GM03348 (cell line): ENCODE results near the gene ACVR1.

Source experiments
- DNase-seq: peaks from one replicate; pipeline ENCODE4 v3.0.0; 2012; ENCODE audit warnings: low spot score

ACVR1 gene

DNA sequence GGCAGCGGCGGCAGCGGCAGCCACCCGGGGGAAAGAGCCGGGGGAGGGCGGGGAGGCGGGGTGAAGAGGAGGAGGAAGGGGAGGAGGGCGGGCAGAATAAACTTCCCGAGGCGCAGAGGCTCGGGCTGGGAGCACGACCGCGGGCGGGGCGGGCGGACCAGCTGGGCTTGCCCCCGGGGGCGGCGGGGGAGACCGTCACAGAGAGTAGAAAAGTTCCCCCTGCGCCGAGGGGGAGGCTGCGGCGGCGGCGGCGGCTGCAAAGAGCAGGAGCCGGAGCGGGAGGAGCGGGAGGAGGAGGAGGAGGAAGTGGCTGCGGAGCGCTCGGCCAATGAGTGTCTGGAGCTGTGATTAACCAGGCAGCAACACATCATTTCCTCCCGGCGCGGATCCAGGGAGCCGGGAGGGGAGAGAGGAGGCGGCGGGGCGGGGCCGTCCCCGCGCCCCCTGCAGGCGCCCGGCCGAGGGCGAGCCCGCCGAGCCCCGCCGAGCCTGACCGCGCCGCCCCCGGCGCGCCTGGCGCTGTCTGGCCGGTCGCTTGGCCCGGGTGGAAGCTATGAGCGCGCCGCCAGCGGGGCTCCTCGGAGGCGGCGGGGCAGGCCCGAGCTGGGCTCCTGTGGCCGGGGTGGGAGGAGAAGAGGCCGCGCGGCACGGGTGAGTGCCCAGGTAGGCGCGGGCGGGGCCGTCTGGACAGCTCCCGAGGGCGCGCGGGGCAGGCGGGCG, at the start of gene ACVR1:
Gene ACVR1, minus strand, starts transcription at position 265 of the 720 bp plus-strand sequence. CDS start 76,837 bp downstream, outside the sequence.
- peak; percentile 97 for DNase-seq

DNA sequence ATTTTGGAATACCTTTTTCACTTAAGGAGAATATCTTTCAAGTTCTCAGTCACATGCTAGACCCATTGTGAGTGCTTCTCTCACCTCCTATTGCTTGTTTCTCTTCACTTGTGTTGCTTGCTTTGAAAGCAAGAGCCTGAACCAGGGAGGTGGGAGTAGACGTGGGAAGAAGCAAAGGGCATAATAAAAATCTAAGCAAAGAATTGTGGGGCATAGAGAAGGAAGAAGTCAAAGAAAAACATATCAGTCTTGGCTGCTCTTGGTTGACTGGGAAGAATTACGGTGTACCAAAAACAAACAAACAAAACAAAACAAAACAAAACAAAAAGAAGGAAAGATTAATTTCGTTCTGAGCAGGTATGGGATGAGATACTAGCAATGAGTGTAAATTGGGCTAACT, 48.9 kb upstream of the ACVR1 start:
- DNase-seq: no peak

DNA sequence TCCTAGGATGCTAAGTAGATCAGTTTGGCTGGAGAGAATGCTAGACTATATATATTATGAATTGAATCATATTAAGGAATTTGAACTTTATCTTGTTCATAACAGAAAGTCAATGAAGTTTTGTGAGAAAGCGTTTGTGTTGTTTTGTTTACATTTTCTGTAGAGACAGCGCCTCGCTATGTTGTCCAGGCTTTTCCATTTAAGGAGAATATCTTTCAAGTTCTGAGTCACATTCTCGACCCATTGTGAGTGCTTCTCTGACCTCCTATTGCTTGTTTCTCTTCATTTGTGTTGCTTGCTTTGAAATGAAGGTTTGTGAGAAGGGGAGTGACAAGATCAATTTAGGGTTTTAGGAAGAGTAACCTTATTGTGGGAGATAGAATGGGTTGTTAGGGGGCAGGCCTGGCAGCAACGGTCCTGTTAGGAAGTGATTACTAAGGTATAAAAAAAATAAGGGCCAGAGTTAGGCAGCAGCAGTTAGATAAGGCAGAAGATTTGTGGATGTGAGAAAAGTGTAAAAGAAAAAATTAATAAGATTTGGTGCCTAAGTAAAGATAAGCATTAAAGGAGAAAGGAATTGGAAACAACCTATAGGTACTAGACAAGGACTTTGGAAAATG, 47.6 kb upstream of the ACVR1 start:
- DNase-seq: no peak

DNA sequence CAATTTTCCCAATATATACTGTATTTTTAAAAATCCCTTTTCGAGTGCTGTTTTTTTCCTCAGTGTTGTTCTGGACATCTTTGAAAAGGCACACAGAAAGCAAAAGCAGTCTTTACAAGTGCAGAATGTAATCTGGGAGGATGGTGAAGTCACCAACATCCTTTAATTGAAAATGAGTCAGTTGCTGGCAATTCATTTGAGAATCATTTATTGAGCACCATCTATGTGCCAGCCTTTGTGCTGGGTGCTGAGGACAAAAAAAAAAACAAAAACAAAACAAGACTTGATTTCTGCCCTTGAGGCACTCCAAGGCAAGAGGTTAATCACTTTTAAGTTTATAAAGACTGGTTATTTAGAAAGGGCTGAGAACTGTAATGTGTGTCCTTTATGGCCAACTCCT, 46.7 kb upstream of the ACVR1 start:
- DNase-seq: no peak

DNA sequence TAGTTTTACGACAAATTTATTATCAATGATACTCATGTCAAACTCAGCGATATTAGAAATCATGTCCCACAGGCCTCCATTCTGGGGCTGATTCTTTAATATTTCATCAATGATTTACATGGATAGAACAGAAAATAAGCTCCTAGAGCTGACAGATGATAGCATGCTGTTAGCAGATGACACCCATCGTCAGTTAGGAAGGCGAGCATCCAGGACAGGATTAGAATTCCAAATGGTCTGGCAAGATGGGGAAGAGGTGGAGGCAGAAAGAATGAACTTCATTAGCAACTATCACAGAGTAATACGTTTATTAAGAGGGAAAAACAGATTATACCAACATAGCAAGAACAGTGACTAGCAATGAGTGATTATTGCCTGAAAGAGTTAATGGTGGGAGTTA, 46.2 kb upstream of the ACVR1 start:
- no peak for DNase-seq

DNA sequence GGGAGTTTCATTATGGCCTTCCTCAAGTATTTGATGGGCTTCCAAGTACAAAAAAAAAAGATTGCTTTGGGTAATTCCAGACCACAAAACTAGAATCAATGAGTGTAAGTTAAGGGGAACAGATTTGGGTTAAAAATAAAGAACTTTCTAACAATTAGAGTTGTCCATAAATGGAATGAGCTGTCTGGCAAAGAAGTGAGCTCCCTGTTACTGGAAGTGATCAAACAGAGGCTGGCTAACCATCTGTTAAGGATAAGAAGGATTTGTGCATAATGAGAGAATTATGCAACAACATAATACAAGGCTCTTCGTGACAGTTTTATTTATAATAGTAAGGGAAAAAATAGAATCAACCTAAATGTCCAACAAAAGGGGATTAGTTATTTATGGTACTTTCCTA, 44.6 kb upstream of the ACVR1 start:
- no peak for DNase-seq

DNA sequence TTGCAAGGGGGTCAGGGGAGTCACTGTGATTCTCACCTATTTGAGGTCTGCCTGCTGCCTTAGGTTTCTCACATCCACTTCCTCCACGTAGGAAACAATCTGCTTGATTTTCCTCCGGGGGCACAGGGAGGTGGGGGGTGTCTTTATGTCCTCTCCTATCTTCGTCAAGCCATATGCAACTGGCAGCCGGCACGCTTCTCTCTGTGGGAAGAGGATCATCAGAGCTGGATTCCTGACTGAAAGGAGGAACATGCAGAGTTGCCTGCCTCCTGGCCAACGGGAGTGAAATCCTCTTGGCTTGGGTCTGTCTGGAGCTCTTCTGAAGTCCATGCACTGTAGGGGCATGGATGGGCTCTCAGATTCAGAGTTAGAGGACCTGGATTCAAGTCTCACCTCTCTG, 43.1 kb upstream of the ACVR1 start:
- no peak for DNase-seq

DNA sequence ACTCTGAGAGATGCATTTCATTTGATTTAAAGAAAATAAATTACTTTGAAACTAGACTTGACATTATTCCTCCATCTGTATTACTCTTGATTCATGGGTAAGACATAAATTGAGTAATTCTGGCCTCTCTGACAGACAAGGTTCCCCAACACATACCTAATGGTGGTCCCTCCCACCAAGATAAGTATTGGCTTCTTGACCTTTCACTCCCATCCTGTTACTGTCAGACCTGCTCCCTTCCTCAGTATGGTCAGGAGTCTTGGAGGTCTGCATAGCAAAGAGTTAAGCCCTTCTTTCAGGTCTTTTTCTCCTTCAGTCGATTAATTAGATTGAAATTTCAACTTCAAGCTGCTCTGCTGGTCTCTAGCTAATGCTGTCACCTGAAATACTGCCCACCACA, 42.2 kb upstream of the ACVR1 start:
- DNase-seq: no peak

DNA sequence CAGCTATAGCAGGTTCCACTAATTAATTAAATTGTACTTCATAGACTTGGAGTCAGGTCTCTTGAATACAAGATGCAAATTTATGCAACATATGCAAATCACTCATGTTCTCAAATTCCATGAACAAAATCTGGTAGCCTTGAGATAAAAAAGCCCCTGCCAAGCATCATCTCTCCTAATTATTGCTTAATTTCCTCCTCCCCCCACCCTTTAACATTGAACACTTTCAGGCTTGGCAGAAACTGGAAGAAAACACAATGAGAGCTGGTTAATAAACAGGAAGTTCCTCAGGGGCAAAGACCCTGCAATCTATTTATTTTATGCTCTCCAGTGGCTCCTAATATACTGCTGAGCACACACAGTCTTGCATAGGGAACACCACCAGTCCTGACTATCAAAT, 35.6 kb upstream of the ACVR1 start:
- DNase-seq: no peak

DNA sequence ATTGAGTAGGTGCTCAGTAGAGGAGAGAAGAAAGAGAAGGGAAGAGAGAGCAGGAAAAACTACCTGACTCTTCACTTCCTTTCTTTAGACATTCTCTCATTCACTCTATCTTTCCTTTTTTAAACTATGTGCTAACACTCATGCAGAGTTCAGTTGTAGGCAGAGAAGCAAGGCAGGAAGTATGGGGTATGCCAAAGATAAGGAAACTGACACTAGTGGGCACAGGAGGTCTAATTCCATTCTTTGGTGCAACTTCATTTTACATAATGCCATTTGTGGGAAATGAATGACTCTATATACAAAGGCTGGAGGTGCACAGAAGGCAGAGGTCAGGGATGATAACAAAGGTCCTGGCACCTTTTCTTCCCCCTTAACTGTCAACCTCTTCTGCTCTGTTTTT, 35.1 kb upstream of the ACVR1 start:
- DNase-seq: no peak

DNA sequence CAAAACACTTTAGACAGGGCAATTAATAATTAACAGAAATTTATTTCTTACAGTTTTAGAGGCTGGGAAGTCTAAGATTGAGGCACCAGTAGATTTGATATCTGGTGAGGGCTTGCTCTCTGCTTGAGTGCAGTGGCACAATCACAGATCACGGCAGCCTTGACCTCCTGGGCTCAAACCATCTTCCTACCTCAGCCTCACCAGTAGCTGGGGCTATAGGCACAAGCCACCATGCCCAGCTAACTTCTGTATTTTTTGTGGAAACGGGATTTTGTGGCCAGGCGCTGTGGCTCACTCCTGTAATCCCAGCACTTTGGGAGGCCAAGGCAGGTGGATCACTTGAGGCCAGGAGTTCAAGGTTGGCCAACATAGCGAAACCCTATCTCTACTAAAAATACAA, 29.0 kb upstream of the ACVR1 start:
- no peak for DNase-seq

DNA sequence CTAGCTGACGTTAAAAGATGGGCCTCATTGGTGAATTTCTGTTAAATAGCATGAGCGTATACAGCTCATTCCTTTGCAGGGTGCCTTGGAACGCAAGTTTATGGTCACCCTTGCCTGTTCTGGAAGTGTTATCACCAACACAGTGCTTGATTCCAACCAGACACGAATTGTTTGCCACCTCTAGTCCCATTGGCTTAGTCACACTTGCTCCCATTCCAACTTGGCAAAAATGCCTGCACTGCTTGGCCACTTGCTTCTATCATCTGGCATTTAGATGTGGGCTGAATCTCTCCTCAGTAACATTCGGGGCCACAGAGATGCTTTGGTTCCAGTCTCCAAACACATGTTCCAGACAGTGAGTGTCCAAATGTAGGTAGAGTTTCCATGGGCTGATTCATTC, 27.5 kb upstream of the ACVR1 start:
- peak; percentile 20 for DNase-seq

DNA sequence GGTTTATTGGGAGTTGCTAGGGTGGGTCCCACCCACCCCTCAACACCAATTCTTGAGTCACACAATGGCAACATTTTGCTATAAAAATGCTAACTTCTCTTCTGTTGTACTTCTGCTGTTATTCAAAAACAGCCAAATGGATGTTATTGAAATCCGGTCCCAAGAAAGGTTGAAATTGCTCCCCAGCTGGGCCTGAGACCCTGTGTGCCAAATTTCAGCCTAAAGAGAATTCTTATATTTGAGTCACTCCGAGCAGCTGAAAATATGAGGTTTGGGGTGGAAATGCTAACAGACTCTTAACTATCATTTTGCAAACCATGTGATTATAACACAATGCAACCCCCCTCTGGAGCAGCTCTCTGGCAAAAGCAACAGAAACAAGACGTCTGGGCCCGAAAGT, 27.0 kb upstream of the ACVR1 start:
- peak; percentile 11 for DNase-seq

DNA sequence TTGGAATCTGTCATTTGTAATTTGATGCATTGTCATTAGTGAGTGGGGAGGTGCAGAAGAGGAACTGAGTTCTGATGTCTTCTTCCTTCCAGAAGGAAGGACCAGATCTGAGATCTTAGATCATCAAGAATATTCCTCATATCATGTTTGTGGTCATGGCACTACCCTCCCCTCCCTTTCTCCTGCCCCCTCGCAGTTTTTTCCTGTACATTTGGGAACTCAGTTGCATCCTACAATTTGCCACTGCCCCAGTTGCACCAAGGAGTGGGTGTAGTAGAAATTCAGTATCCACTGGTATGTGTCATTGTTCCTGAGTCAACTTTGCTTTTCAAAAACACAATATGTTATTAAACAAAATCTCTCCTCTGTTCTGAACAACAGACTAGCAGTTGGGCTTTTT, 26.6 kb upstream of the ACVR1 start:
- peak; percentile 12 for DNase-seq

DNA sequence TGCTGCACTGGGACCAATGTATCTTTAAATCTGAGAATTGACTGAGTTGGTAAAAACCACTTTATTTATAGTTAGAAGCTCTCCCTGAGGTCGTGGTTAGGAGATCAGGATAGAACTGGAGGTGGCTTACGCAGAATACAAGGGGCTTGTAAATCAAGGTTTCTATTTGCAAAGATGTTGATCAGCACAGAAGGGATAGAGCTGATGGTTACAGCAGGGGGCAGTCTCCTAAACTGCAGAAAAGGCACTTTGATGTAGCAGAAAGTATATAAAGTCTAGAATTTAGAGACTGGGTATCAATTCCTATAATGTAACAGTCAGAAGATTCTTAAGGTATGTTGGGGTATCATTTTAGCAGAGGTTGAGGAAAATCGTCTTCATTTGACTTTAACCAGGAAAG, 25.2 kb upstream of the ACVR1 start:
- no peak for DNase-seq

DNA sequence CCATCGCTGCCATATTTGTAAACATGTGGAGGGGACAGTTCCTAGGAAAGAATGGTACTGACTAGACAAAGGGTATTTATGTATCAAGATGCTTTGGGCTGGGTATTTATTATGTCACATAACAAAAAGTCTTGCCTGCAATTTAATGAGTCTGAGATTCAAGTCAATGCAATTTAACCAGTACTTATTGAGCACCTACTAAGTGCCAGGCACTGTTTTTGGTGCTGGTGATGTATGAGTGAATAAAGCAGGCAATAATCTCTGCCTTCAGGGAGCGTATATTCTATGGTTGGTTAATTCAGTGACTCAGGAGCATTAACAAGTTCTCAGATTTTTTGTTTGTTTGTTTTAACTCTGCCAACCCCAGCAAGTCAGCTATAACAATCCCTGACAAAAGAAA, 24.6 kb upstream of the ACVR1 start:
- DNase-seq: no peak

DNA sequence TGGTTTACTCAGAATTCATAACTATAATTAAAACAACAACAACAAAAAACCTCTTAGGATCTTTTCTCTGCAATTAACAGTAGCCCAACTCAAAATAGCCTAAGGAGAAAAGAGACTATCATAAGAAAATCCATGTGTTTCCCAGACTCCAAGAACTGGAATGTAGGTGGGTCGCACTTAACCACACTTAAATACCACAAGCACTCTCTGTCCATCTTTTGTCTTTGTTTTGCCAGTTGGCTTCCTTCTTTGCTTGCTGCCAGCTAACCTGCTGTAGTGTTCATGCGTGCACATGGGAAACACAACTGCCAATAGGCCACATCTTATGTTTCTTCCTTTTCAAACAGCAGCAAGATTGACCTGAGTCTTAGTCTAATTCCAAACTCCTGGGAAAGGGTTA, 24.1 kb upstream of the ACVR1 start:
- no peak for DNase-seq

DNA sequence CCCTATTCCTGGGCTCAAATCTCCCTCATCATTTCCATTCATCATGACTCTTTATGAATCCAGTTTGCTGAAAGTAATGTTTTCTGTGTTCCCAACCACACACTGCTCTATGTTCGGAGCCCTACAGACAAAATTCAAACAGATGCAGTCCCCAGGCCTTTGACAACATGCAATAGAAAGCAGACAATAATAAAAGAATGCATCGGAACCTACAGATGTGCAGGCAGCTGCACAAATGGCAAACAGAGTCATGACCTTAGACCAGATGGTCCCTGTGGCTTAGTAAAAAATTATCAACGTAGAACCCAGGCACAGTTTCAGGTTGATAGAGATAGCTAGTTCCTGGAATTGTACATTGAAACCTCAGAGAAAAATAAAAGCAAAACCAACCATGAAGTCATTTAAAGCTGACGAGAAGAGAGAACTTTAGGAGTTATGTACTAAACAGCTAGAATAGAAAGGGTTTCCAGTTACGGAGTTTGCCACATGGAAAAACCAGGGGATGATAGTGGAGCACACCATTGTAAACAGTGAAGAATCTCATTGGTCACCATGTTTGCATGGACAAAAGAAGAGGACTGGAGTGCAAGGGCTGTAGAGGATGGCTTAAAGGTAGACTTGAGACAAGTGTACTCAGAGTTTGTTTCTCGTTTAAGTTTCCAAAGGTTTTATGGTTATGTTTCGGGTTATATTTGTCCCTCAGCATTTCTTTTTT, 23.2 kb upstream of the ACVR1 start:
- DNase-seq: no peak

DNA sequence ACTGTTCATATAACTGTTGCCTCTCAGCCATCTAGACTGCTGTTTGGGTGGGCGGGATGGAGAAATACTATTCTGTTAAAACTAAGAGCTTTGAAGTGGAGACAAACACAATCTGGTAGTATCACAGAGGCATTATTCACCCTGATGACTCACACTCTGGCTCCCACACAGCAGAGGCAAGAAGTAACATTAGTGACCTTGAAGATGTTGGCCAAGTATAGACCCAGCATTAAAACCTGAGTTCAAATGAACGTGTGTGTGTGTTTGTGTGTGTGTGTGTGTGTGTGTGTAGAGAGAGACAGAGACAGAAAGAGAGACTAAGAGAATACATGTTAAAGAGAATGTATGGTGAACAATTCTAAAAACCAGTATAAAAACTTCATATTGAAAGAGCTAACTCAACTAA, 22.5 kb upstream of the ACVR1 start:
- DNase-seq: peak; percentile 69

DNA sequence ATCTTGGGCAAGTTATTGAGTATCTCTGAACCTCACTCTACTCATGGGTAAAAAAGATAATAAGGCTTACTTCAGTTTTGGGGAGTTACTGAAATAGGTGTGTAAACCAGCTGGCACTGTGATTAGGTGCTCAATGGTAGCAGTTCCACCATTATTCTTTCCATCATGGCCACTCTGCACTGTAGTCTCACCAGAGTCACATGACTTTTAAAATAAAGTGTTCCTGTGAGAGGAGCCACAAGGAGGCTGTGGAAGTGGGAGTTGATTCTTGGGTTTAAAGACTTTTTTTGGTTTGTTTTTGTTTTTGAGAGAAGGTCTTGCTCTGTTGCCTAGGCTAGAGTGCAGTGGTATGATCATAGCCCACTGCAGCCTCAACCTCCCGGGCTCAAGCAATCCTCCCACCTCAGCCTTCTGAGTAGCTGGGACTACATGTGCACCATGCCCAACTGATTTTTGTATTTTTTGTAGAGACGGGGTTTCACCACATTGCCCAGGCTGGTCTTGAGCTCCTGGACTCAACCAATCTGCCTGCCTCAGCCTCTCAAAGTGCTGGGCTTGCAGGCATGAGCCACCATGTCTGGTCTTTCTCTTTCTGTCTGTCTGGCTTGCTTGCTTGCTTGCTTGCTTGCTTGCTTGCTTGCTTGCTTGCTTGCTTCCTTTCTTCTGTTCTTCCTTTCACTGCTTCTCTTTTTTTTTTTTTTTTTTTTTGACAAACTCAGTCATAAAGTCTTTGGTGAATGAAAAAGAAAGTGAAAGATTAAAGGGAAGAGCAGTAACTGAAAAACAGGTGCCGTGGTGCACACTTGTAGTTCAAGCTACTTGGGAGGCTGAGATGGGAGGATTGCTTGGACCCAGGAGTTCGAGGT, 21.2 kb upstream of the ACVR1 start:
- no peak for DNase-seq

DNA sequence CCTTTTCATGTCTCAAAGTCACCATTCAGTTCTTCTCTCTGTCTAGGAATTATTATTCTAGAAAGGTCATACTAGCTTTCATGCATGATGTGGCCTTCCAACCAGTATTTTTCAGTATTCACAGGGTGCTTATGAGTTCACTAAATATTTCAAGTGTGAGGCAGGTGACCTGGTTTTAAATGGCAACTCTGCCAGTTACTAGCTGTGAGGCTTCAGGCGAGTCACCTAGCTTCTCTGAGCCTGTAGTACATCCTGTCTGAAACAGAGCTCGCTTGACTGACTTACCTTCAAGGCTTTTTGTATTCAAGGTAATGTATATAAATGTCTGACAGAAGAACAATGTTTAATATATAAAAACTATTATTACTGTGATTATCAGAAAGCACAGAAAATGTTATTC, 19.4 kb upstream of the ACVR1 start:
- no peak for DNase-seq

DNA sequence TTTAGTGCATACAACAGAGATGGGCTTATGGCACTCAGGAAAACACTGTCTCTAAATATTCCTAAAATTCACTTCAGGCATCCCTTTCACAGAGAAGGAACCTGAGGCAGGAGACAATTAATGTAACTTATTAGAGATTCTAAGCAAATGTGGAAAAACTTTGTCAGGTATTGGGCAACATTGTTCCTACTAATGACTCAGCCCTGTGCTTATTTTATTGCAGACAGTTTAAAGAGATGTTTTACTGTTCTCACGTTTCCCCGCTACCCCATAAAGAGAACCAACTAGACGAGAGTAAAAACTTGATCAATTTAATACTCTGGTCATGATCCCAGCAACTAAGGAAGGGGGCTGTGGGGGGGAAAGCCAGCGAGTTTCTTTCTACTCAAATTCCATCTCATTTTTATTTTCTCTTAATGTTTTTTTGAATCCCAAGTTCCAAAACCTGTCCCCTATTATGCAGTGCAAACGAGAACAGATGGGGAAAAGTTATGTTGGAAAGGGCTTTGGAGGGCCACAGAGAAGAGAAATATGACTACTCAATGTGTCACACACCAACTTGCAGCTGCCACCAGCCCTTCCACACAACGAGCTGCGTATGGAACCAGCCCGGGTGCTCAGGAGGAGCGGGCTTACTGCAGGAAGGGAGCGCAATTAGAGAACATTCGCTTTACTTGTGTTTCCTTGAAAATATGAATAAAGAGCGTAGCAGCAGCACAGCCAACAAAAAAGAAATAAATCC, 18.7 kb upstream of the ACVR1 start:
- DNase-seq: peak; percentile 72
